ENCODE data around the gene BLM. TPM values are rescaled to one million over a fixed set of nuclear protein-coding genes. Genes with fewer than 3 reads are reported as not detected.

The BLM gene
- total and polyA plus RNA-seq, 2 of the 8 experiments (the other 6 are each of a cell fraction or from before 2014, with no cell fraction given) = 15.2 to 46.7 TPM

DNA sequence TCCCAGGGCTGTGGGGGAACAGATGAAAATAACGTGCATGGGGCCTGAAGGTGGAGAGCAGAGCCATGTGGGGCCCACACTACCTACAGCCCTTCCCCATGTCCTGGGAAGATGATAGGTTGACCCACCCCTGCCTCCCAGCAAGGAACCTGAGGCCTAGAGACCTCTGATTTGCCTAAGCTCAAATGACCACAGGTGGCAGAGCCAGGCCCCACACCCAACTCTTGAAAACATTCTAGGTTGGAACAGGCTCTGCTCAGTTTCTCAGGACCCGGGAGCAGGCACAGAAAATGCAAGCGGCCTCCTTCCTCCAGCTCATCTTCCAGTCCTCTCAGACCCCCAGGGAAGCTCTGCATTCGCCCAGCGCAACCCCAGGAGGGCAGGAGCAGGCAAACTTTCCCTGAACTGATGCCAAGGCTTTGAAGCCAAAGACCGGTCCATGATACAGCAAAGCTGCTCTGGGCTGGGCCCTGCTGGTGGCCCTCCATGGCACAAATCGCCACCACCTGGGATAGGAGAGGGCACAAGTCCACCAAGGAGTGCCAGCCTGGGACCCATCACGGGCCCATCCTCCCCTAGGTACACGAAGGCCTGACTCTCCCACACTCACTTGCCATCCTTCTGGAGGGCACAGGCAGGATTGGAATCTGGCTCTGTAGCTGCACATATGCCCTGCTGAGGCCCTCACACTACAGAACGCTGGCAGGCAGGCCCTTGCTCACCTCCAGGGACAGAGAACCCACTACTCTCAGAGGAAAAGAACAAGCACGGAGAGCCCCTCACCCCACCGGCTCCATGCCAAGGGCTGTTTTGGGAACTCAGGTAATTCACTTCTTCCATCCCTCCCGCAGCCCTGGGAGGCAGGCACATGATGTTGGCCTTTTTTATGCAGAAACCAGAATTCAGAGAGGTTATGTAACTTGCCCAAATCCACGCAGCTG lies 100.2 kb downstream of the BLM start:
- CTCF ChIA-PET (ENCODE audit: partially characterized antibody) = interaction anchor here (0.7 to 12.3 kb wide), 26 partner anchors 10 to 497 kb away, joined by 3 to 132 read pairs (median 3); partner anchors contain the start of genes FES, FURIN and UNC45A
- no peak overlapping the region for H3K4me3 ChIP-seq (ENCODE audit: extremely low read depth in 1 of 4, insufficient read depth in 2 of 4, low read depth in 3 of 4, low read length in 4 of 4)
- 78% methylated on average over 14 of the region's 14 CpGs; no CpG with 5 or more reads in 1 of the 2 experiments for WGBS, 2 experiments (ENCODE audit: extremely low coverage in 1 of 2, insufficient coverage in 1 of 2, insufficient read length in 1 of 2, insufficient replicate concordance in 2 of 2, low coverage in 1 of 2, low lambda C conversion rate in 2 of 2, missing lambda C conversion rate in 1 of 2)
- H2AFZ ChIP-seq (ENCODE audit: low read length) = no peak overlapping the region
- H3K27me3 ChIP-seq (replicated peaks in 1 of 4; ENCODE audit: control insufficient read depth in 3 of 4, extremely low read depth in 1 of 4, insufficient read depth in 3 of 4, low read length in 3 of 4) = no peaks in the 10 kb centered on the region
- no peak overlapping the region for H3K9ac ChIP-seq (replicated peaks in 1 of 4; ENCODE audit: extremely low read depth in 1 of 4, low read depth in 3 of 4, low read length in 3 of 4)
- POLR2A ChIA-PET (ENCODE audit: partially characterized antibody) = interaction anchor here (0.9 to 2.4 kb wide), 4 partner anchors 10 to 68 kb away, joined by 3 to 11 read pairs (median 4); no protein-coding TSS in a partner anchor
- 0 out of 2 replicates have a peak overlapping the region, but pooled peaks have one; percentile 4 for H2BK5ac ChIP-seq (ENCODE audit: low read depth, low read length)
- H2BK20ac ChIP-seq (ENCODE audit: low read length) = no peak overlapping the region
- H4K8ac ChIP-seq (ENCODE audit: extremely low read depth, insufficient read depth, low read length) = no peak overlapping the region; the same call in 1 of the 2 replicates
- no peaks in the 10 kb centered on the region for H4K20me1 ChIP-seq (replicated peaks in 1 of 2; ENCODE audit: control insufficient read depth in 1 of 2, insufficient read depth in 2 of 2, low read length in 2 of 2)
- H2BK12ac ChIP-seq (ENCODE audit: low read depth, low read length) = no peak overlapping the region
- no peak overlapping the region; the same call in 1 of the 2 replicates for H3K18ac ChIP-seq (ENCODE audit: extremely low read depth, low read length)
- TF ChIP-seq CEBPB (IDR thresholded peaks at IDR 0.05; ENCODE audit: low read depth, low read length) (no peak), KDM5A (IDR thresholded peaks at IDR 0.05; ENCODE audit: low read length) (no peak), HDAC2 (IDR thresholded peaks at IDR 0.05; ENCODE audit: borderline replicate concordance in 1 of 2, low read depth in 2 of 2, low read length in 2 of 2) (no peak)
- TF ChIP-seq, protein P1, sequence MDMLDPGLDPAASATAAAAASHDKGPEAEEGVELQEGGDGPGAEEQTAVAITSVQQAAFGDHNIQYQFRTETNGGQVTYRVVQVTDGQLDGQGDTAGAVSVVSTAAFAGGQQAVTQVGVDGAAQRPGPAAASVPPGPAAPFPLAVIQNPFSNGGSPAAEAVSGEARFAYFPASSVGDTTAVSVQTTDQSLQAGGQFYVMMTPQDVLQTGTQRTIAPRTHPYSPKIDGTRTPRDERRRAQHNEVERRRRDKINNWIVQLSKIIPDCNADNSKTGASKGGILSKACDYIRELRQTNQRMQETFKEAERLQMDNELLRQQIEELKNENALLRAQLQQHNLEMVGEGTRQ (IDR thresholded peaks at IDR 0.05; ENCODE audit: low read length) = no peak
- H3K4me2 ChIP-seq (ENCODE audit: insufficient read depth in 1 of 2, low read depth in 2 of 2, low read length in 2 of 2) = peak overlapping the region; percentile 11 to 20; a peak in 1 of 4 replicates
- H3K23me2 ChIP-seq (ENCODE audit: low read depth, low read length) = no peaks in the 10 kb centered on the region
- peaks cover 12 to 24% (median 18%) of the 10 kb centered on the region in 4 experiments for H3K4me1 ChIP-seq (replicated peaks in 1 of 4; ENCODE audit: control insufficient read depth in 3 of 4, insufficient read depth in 4 of 4, low read length in 3 of 4)
- peak overlapping the region; percentile 7 for H4K5ac ChIP-seq (ENCODE audit: insufficient read length, low read depth, low read length)
- H3K4ac ChIP-seq (replicated peaks; ENCODE audit: insufficient read length, low read depth, low read length) = peak overlapping the region; percentile 14
- DNase-seq (ENCODE audit: low read depth in 1 of 2, low spot score in 2 of 2) (no peak), FAIRE-seq (no peak)
- no peak overlapping the region for H2BK120ac ChIP-seq (replicated peaks; ENCODE audit: low read depth, low read length)
- H3K9me3 ChIP-seq (ENCODE audit: insufficient read depth in 2 of 2, low read depth in 1 of 2, low read length in 1 of 2) = no peaks in the 10 kb centered on the region
- no peaks in the 10 kb centered on the region for H3K79me2 ChIP-seq (ENCODE audit: control insufficient read depth in 1 of 2, insufficient read depth in 2 of 2, low read length in 2 of 2)
- no peak overlapping the region for H3K27ac ChIP-seq (ENCODE audit: low read depth, low read length)
- H3K36me3 ChIP-seq (ENCODE audit: control insufficient read depth in 2 of 4, insufficient read depth in 4 of 4, low read length in 3 of 4) = peaks cover 0 to 17% (median 1%) of the 10 kb centered on the region in 4 experiments; a peak in 3 of 8 replicates
- H4K91ac ChIP-seq (replicated peaks; ENCODE audit: insufficient read length, low read length) = no peak overlapping the region
- H2BK15ac ChIP-seq (ENCODE audit: low read length) = peak overlapping the region; percentile 75; the same call in 1 of the 2 replicates
- no peak overlapping the region for H2AK5ac ChIP-seq (ENCODE audit: low read depth, low read length)
- H3K14ac ChIP-seq (ENCODE audit: insufficient read length) = no peak overlapping the region
- no peak overlapping the region for H3K23ac ChIP-seq (ENCODE audit: insufficient read length)
- H3K79me1 ChIP-seq (ENCODE audit: low read depth, low read length) = no peaks in the 10 kb centered on the region
- H3K56ac ChIP-seq (replicated peaks; ENCODE audit: insufficient read length, low read depth, low read length) = no peak overlapping the region

Data from H1 (cell line).